Esophagus squamous epithelium (tissue), 5 donors: Measurements from ENCODE around the gene ZNHIT2. TPM values are rescaled to one million over a fixed set of nuclear protein-coding genes. Genes with fewer than 3 reads are reported as not detected.
A peak's percentile ranks its signal among the peaks of the same experiment; 100 is the strongest.

Experiments used
- DNase-seq: peaks from one replicate; lab custom pipeline; 2025; lab: John Stamatoyannopoulos, UW
- H3K27ac ChIP-seq, 4 donors: fragments of 200-600 bp; sonication (generic); one replicate each; pipeline ENCODE4 v1.5.1; 2016 to 2019; ENCODE audit warnings: mild to moderate bottlenecking in 1 of 4
- H3K27me3 ChIP-seq, 4 donors: fragments of 200-600 bp; sonication (generic); 1 replicate in 3 of 4; 2 replicates in 1 of 4; pipeline versions ENCODE4 v1.5.1 to v1.6.0; 2017 to 2021; ENCODE audit warnings: antibody characterized with exemption in 1 of 4
- H3K36me3 ChIP-seq, 3 donors: fragments of 200-600 bp; sonication (generic); one replicate each; pipeline ENCODE4 v1.5.1; 2016 to 2019
- H3K4me1 ChIP-seq, 3 donors: fragments of 200-600 bp; sonication (generic); one replicate each; pipeline ENCODE4 v1.5.1; 2017 to 2019
- H3K4me3 ChIP-seq, 4 donors: fragments of 200-600 bp; sonication (generic); 1 replicate in 3 of 4; 2 replicates in 1 of 4; pipeline ENCODE4 v1.5.1; 2016 to 2019; ENCODE audit warnings: mild to moderate bottlenecking in 2 of 4, moderate library complexity in 1 of 4
- H3K9me3 ChIP-seq, 3 donors: fragments of 200-600 bp; sonication (generic); one replicate each; pipeline ENCODE4 v1.5.1; 2016 to 2019
- CTCF ChIP-seq, 6 experiments: fragments of 450-650 bp in 4 of 6; fragments of 200-600 bp in 2 of 6; sonication (generic) in 2 of 6; IDR thresholded peaks; one replicate each; pipeline ENCODE4 v1.5.1; 2016 to 2019; ENCODE audit warnings: antibody characterized with exemption in 6 of 6, mild to moderate bottlenecking in 4 of 6, moderate library complexity in 4 of 6
- POLR2A ChIP-seq, 4 donors: fragments of 450-650 bp; IDR thresholded peaks; one replicate each; pipeline ENCODE4 v1.6.1; 2017; ENCODE audit warnings: antibody characterized with exemption in 4 of 4, mild to moderate bottlenecking in 4 of 4, moderate library complexity in 3 of 4
- whole genome bisulfite sequencing, 2 donors: methylation state at CpG; one replicate each; pipeline ENCODE4 v1.1.5; 2018; 5-methylcytosine and 5-hydroxymethylcytosine counted together
- intact Hi-C: fragments of 100-400 bp; cut with DNase I; formaldehyde crosslinking; loops from one replicate; pipeline ENCODE4 v1.15.0; 2022
- total RNA-seq, 4 donors: library from RNA; depleted of rRNA; stranded (reverse); fragments of >200 nt; gene quantifications; one replicate each; pipeline ENCODE4 v1.1.0, GENCODE V29; 2016
- donor health status: DM: yes; HTN: yes; CAD: no.

The ZNHIT2 gene
- total RNA-seq, 4 donors from 2014 or later = 12.4 to 17.0 (median 16.5) TPM

DNA sequence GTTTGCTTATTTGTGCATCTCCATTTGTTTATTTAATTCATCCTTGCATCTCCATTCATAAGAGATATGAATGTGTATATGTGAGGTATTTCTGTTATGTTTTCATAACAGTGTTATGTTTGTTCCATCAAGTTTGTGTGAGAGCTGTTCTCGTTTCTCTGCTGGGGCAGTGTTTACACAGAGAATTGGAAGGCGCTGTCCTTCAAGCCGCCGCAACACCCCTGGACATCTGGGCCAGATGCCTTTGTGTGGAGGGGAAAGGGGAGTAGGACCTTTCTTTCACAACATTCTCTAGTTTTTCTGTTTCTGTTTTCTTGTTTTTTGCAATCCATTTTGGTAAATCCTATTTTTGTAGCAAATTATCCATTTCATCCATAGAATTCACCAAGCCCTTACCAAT is 12.9 kb downstream of the ZNHIT2 start:
- Histone ChIP-seq H3K4me1 (peaks cover 14 to 63% (median 16%) of the 10 kb centered on the region in 3 donors), H3K27ac (peak overlapping the region in 2 of 4 donors; percentile 17 to 31), H3K27me3 (no peaks in the 10 kb centered on the region), H3K9me3 (no peaks in the 10 kb centered on the region), H3K36me3 (peaks cover 13 to 50% (median 21%) of the 10 kb centered on the region in 3 donors), H3K4me3 (no peak overlapping the region)
- no peak for DNase-seq
- WGBS, 2 donors = 74 to 81% methylated on average over 4 of the region's 4 CpGs
- no peak for TF ChIP-seq CTCF (IDR thresholded peaks at IDR 0.05)
- no peak for TF ChIP-seq POLR2A (IDR thresholded peaks at IDR 0.05)
- intact Hi-C loops = no loop called here

- Histone ChIP-seq H3K4me1 (peaks cover 8 to 51% (median 11%) of the 10 kb centered on the region in 3 donors), H3K27me3 (no peaks in the 10 kb centered on the region), H3K27ac (peak overlapping the region in 2 of 4 donors; percentile 17 to 30), H3K9me3 (no peaks in the 10 kb centered on the region), H3K4me3 (no peak overlapping the region), H3K36me3 (peaks cover 11 to 47% (median 12%) of the 10 kb centered on the region in 3 donors)
- TF ChIP-seq POLR2A (IDR thresholded peaks at IDR 0.05) (no peak), CTCF (IDR thresholded peaks at IDR 0.05) (no peak)
- DNase-seq = no peak
- intact Hi-C loops = no loop called here
Measured at GRCh38 chr11:65103476-65103875, 14.0 kb downstream of the ZNHIT2 start.

GRCh38 chr11:65102142-65103095 is 15.1 kb downstream of the ZNHIT2 start:
- DNase-seq = no peak

GRCh38 chr11:65100674-65101350 is 16.7 kb downstream of the ZNHIT2 start:
- peak overlapping the region in 2 of 4 donors; percentile 30 to 59 for H3K27ac ChIP-seq
- DNase-seq = no peak
- H3K4me1 ChIP-seq = peaks cover 18 to 61% (median 20%) of the 10 kb centered on the region in 3 donors
- intact Hi-C loops = no loop called here
- H3K27me3 ChIP-seq = no peaks in the 10 kb centered on the region
- H3K9me3 ChIP-seq = no peaks in the 10 kb centered on the region
- WGBS, 2 donors = 73 to 77% methylated on average over 6 of the region's 6 CpGs
- TF ChIP-seq POLR2A (IDR thresholded peaks at IDR 0.05) (no peak), CTCF (IDR thresholded peaks at IDR 0.05) (peak in 1 of 6 experiments; percentile 36)
- H3K36me3 ChIP-seq = peaks cover 0 to 41% (median 0%) of the 10 kb centered on the region in 3 donors
- H3K4me3 ChIP-seq = no peak overlapping the region

More at GRCh38 chr11:65102142-65103095, 15.1 kb downstream of the ZNHIT2 start:
- H3K36me3 ChIP-seq = peaks cover under 1 to 47% (median 2%) of the 10 kb centered on the region in 3 donors
- no peak overlapping the region for H3K4me3 ChIP-seq
- H3K9me3 ChIP-seq = no peaks in the 10 kb centered on the region
- no peak for TF ChIP-seq POLR2A (IDR thresholded peaks at IDR 0.05)
- TF ChIP-seq CTCF (IDR thresholded peaks at IDR 0.05) = no peak
- peaks cover 10 to 51% (median 12%) of the 10 kb centered on the region in 3 donors for H3K4me1 ChIP-seq
- H3K27me3 ChIP-seq = no peaks in the 10 kb centered on the region
- H3K27ac ChIP-seq = peak overlapping the region; percentile 23 to 59 (median 34)
- intact Hi-C loops = no loop called here
- 79 to 93% methylated on average over 8 of the region's 8 CpGs for WGBS, 2 donors
